Gastroesophageal sphincter (tissue), 3 donors: Measurements from ENCODE around the gene ANKRD24.

Experiments used
- POLR2A ChIP-seq, 2 donors: fragments of 450-650 bp; IDR thresholded peaks; one replicate each; pipeline ENCODE4 v1.6.1; 2017; ENCODE audit warnings: antibody characterized with exemption in 2 of 2, mild to moderate bottlenecking in 2 of 2, moderate library complexity in 1 of 2
- POLR2AphosphoS5 ChIP-seq: sonication (generic); formaldehyde crosslinking; IDR thresholded peaks from one replicate; pipeline ENCODE4 v1.6.1; 2017; ENCODE audit warnings: antibody characterized with exemption
- TF ChIP-seq, protein P1 (sequence below), 4 experiments: fragments of 200-600 bp in 2 of 4; fragments of 450-650 bp in 2 of 4; sonication (generic) in 1 of 4; IDR thresholded peaks; one replicate each; pipeline ENCODE4 v1.5.1; 2017 to 2019; ENCODE audit warnings: antibody characterized with exemption in 4 of 4, mild to moderate bottlenecking in 2 of 4, moderate library complexity in 2 of 4

DNA sequence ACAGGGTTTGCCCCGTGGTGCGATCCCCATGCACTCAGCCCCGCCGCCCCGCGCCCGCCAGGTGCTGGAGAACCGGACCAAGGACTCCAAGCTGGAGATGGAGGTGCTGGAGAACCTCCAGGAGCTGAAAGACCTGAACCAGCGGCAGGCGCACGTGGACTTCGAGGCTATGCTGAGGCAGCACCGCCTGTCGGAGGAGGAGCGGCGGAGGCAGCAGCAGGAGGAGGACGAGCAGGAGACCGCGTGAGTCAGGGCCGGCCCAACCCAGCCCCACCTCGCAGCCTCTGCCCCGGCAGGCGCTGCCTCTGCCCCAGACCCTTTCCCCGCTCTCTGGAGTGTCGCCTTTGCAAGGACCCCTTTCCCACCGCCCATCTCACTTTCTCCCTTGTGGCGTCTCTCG lies 75.7 kb downstream of the ANKRD24 start:
- TF ChIP-seq, protein P1, sequence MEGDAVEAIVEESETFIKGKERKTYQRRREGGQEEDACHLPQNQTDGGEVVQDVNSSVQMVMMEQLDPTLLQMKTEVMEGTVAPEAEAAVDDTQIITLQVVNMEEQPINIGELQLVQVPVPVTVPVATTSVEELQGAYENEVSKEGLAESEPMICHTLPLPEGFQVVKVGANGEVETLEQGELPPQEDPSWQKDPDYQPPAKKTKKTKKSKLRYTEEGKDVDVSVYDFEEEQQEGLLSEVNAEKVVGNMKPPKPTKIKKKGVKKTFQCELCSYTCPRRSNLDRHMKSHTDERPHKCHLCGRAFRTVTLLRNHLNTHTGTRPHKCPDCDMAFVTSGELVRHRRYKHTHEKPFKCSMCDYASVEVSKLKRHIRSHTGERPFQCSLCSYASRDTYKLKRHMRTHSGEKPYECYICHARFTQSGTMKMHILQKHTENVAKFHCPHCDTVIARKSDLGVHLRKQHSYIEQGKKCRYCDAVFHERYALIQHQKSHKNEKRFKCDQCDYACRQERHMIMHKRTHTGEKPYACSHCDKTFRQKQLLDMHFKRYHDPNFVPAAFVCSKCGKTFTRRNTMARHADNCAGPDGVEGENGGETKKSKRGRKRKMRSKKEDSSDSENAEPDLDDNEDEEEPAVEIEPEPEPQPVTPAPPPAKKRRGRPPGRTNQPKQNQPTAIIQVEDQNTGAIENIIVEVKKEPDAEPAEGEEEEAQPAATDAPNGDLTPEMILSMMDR (IDR thresholded peaks at IDR 0.05) = no peak
- TF ChIP-seq POLR2A (IDR thresholded peaks at IDR 0.05) (no peak), POLR2AphosphoS5 (no peak)
